Bronchial epithelial cell (primary cell): ENCODE data around the gene BZW1. TPM values are rescaled to one million over a fixed set of nuclear protein-coding genes. Genes with fewer than 3 reads are reported as not detected.

Experiments
- DNase-seq: peaks from one replicate; pipeline ENCODE4 v3.0.0-alpha.2; 2010; ENCODE audit warnings: low read depth
- FAIRE-seq: peaks from 2 replicates; lab custom pipeline; 2011; peaks lifted over from hg19 to GRCh38; lab: Jason Lieb, UNC
- H3K27me3 ChIP-seq: 2 replicates; pipeline ENCODE4 v1.5.1; 2011; ENCODE audit warnings: low read length; ENCODE audit not compliant: control insufficient read depth, insufficient read depth
- H3K36me3 ChIP-seq: 2 replicates; pipeline ENCODE4 v1.5.1; 2011; ENCODE audit warnings: low read length; ENCODE audit not compliant: control insufficient read depth, insufficient read depth
- H3K4me3 ChIP-seq: 2 replicates; pipeline ENCODE4 v1.5.1; 2011; ENCODE audit warnings: mild to moderate bottlenecking, low read depth, low read length, control low read depth
- total RNA-seq: library from RNA; depleted of rRNA; stranded (reverse); fragments of >200 nt; gene quantifications from 2 replicates; pipeline ENCODE4 v1.2.1, GENCODE V29; 2014
- TF ChIP-seq, protein P1 (sequence below): IDR thresholded peaks from 2 replicates; pipeline ENCODE4 v1.5.1; 2011; ENCODE audit warnings: mild to moderate bottlenecking, moderate library complexity, low read length, control low read depth, inconsistent platforms; ENCODE audit not compliant: insufficient read depth, severe bottlenecking

BZW1 gene
- total RNA-seq, 1 donor from 2014 or later, result 546 TPM

DNA sequence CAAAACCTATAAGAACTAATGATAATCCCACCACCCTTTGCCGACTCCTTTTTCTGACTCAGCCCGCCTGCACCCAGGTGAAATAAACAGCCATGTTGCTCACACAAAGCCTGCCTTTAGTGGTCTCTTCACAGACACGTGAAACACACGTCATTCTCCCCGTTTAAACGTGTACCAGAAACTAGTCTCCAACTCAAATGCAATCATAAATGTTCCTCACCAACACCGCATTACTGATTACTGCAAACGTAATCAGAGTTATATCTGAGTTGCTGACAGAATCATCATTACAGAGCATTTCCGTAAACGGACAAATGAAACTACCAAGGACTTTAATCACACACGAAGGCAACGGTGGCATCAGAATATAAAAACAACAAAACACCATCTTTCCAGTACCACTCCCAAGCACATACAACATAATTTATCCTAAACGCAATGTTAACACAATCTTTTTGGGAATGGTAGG lies 50.9 kb downstream of the BZW1 start:
- Histone ChIP-seq H3K4me3 (peak overlapping the region; percentile 79), H3K36me3 (peaks cover 11% of the 10 kb centered on the region), H3K27me3 (no peaks in the 10 kb centered on the region)
- FAIRE-seq, result no peak
- TF ChIP-seq, protein P1, sequence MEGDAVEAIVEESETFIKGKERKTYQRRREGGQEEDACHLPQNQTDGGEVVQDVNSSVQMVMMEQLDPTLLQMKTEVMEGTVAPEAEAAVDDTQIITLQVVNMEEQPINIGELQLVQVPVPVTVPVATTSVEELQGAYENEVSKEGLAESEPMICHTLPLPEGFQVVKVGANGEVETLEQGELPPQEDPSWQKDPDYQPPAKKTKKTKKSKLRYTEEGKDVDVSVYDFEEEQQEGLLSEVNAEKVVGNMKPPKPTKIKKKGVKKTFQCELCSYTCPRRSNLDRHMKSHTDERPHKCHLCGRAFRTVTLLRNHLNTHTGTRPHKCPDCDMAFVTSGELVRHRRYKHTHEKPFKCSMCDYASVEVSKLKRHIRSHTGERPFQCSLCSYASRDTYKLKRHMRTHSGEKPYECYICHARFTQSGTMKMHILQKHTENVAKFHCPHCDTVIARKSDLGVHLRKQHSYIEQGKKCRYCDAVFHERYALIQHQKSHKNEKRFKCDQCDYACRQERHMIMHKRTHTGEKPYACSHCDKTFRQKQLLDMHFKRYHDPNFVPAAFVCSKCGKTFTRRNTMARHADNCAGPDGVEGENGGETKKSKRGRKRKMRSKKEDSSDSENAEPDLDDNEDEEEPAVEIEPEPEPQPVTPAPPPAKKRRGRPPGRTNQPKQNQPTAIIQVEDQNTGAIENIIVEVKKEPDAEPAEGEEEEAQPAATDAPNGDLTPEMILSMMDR, result no peak
- peak; percentile 82 for DNase-seq

DNA sequence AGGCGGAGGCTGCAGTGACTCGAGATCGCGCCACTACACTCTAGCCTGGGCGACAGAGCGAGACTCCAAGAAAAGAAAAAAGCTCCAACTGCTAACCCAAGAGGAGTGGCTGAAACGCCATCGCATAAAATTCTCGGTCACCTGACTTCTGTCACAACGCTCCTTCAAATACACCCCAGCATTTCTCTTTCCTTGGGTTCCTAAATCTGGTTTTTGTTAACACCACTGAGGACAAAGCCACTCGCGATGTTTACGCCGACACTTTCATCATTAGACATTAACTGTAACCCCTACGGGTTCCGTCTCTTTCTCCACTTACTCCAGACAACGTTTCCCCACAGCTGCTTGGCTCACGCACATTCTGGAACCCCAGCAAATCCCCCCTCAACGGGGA lies 52.1 kb downstream of the BZW1 start:
- peak overlapping the region; percentile 79 for H3K4me3 ChIP-seq
- DNase-seq, result no peak
- TF ChIP-seq, protein P1, result no peak
- no peaks in the 10 kb centered on the region for H3K27me3 ChIP-seq
- peaks cover 6% of the 10 kb centered on the region for H3K36me3 ChIP-seq
- no peak for FAIRE-seq

DNA sequence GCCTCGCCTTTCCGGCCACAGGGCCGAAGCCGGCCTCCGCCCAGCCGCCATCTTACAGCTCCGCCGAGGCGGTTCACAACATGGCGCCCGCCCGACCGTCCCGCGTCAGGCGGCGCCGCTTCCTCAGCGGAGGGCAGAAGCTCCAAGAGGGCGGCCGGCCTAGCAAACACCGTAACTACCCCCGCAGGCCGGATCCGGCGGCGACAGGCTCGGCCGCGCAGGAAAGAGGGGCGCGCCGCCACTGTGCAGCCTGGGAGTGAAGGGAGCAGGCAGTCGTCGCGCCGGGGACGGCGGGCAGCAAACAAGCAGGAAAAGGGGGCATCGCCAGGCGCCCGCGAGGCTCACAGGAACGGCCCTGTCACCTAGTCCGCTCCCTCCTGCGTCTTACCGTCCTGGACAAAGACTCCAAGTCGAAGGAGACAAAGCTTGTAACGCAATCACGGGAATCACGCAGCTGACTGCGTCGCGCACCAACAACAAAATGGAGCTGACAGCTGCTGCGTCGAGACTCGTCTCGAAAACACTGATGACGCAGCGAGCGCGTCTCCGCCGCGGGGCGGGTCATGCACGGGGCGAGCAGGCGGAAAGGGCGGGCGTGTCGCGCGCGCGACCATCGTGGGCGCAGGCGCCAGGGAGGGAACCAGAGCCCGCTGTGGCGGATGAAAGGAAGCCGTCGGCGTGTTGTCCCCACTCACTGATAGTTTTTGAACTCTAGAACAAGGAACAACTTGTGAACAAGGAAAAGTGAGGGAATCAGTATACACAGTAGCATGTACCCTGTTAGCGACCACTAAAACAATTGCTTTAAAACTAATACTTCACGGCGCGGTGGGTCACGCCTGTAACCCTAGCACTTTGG lies 52.7 kb downstream of the BZW1 start, which contains the start of gene CLK1:
Gene CLK1 (minus strand): TSS at position 483 of the 859 bp plus-strand sequence. CDS start 2,796 bp downstream, outside the sequence.
- FAIRE-seq, result no peak
- Histone ChIP-seq H3K36me3 (peaks cover 5% of the 10 kb centered on the region), H3K4me3 (peak within 1 kb of the TSS; percentile 79), H3K27me3 (no peaks in the 10 kb centered on the region)
- DNase-seq, result peak; percentile 85
- TF ChIP-seq, protein P1, result no peak

DNA sequence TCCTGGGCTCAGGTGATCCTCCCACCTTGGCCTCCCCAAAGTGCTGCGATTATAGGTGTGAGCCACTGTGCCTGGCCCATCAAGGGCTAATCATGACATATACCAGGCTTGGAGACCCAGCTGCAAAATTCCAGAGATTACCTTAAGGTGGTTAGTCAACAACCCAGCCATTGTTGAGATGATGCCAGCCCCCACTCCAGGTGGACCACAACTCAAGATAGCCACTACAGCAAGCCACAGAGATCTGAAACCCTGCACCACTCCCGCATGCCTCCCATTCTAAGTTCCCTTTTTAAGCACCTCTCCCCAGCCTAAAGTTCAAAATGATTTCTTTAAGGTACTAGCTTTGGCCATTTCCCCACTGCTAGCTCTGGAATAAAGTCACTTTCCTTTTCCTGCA lies 57.3 kb downstream of the BZW1 start:
- no peak for DNase-seq
- TF ChIP-seq, protein P1, result no peak
- no peaks in the 10 kb centered on the region for H3K36me3 ChIP-seq
- no peak overlapping the region for H3K4me3 ChIP-seq
- H3K27me3 ChIP-seq, result no peaks in the 10 kb centered on the region
- no peak for FAIRE-seq

DNA sequence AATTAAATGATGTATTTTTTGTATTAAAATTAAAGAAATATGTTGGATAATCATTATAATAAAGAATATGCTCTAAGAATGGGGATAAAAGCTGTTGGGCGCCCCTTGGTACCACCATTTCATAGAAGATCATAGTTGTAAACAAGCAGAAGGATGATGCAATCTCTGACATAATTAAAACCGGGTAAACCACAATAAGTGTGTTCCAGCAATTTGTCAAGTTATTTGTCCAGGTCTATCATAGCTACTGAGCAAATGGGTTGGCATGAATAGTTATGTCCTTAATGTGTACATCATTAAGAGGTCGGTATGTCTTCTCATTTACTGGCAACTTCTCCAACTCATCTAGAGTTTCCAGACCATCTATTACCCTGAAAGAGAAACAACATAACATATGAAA lies 59.4 kb downstream of the BZW1 start:
- H3K4me3 ChIP-seq, result no peak overlapping the region
- FAIRE-seq (no peak), DNase-seq (no peak)
- H3K36me3 ChIP-seq, result peaks cover 2% of the 10 kb centered on the region
- TF ChIP-seq, protein P1, result no peak
- no peaks in the 10 kb centered on the region for H3K27me3 ChIP-seq

DNA sequence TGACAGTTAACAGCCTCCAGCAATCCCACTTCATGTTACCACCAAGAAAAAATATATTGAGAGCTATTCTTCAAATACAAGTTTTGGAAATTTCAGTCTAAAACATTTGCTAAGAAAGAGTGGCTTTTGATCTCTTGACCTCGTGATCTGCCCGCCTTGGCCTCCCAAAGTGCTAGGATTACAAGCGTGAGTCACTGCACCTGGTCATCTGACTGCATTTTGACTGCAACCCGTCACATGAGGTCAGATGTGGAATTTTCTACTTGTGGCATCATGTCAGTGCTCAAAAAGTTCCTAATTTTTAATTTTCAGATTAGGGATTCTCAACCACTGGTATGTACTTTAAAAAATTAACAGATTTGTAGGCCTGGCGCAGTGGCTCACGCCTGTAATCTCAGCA lies 61.9 kb downstream of the BZW1 start:
- peaks cover 3% of the 10 kb centered on the region for H3K36me3 ChIP-seq
- FAIRE-seq, result no peak

More for the DNA sequence above, 61.9 kb downstream of the BZW1 start:
- no peaks in the 10 kb centered on the region for H3K27me3 ChIP-seq
- DNase-seq, result no peak
- H3K4me3 ChIP-seq, result no peak overlapping the region
- TF ChIP-seq, protein P1, result no peak
